Heart right ventricle (tissue), 16 donors: ENCODE results near the gene ESPL1. TPM values are rescaled to one million over a fixed set of nuclear protein-coding genes. Genes with fewer than 3 reads are reported as not detected.

Experiments used
- ATAC-seq, 8 donors: fragments of 200-7000 bp; cut with Tn5 transposase; one replicate each; pipeline ENCODE4 v1.9.1; 2020; ENCODE audit warnings: mild to moderate bottlenecking in 8 of 8, moderate library complexity in 8 of 8, moderate number of reproducible peaks in 1 of 8
- DNase-seq, 2 donors: peaks; one replicate each; pipeline ENCODE4 v3.0.0-alpha.2; 2020
- H3K27ac ChIP-seq, 10 donors: fragments of 200-600 bp; sonication (generic) in 2 of 10; one replicate each; pipeline versions ENCODE4 v1.5.0 to v1.8.0; 2020 to 2022; ENCODE audit warnings: mild to moderate bottlenecking in 3 of 10
- H3K27me3 ChIP-seq, 7 donors: fragments of 200-600 bp; one replicate each; pipeline ENCODE4 v1.8.0; 2021 to 2022; ENCODE audit warnings: mild to moderate bottlenecking in 2 of 7
- H3K36me3 ChIP-seq, 9 donors: fragments of 200-600 bp; sonication (generic) in 1 of 9; one replicate each; pipeline versions ENCODE4 v1.5.0 to v1.8.0; 2020 to 2022; ENCODE audit warnings: mild to moderate bottlenecking in 2 of 9
- H3K4me1 ChIP-seq, 9 donors: fragments of 200-600 bp; sonication (generic) in 1 of 9; one replicate each; pipeline versions ENCODE4 v1.5.0 to v1.8.0; 2020 to 2022; ENCODE audit warnings: mild to moderate bottlenecking in 4 of 9
- H3K4me3 ChIP-seq, 10 donors: fragments of 200-600 bp; sonication (generic) in 2 of 10; one replicate each; pipeline versions ENCODE4 v1.5.0 to v1.8.0; 2020 to 2022; ENCODE audit warnings: mild to moderate bottlenecking in 7 of 10, moderate library complexity in 2 of 10
- H3K9me3 ChIP-seq, 11 donors: fragments of 200-600 bp in 10 of 11; sonication (generic) in 2 of 11; one replicate each; pipeline versions ENCODE4 v1.5.0 to v1.8.0; 2013 to 2022; ENCODE audit warnings: mild to moderate bottlenecking in 2 of 11, control low read depth in 1 of 11, moderate library complexity in 1 of 11
- CTCF ChIP-seq, 9 donors: fragments of 200-600 bp; sonication (generic) in 2 of 9; IDR thresholded peaks; one replicate each; pipeline versions ENCODE4 v1.5.0 to v1.8.0; 2021 to 2022; ENCODE audit warnings: antibody characterized with exemption in 9 of 9, mild to moderate bottlenecking in 5 of 9, moderate library complexity in 1 of 9
- WGBS, 2 donors: extraction: QIAGEN DNeasy Blood & Tissue Kit; methylation state at CpG; one replicate each; pipeline ENCODE4 v1.1.7; 2013; ENCODE audit warnings: inconsistent platforms in 1 of 2; 5-methylcytosine and 5-hydroxymethylcytosine counted together
- intact Hi-C, 10 donors: fragments of 100-400 bp; cut with DNase I; formaldehyde crosslinking; loops; one replicate each; pipeline versions ENCODE4 v1.11.1 to v1.14.2; 2022
- polyA plus RNA-seq, 2 donors: library from polyadenylated mRNA; stranded (reverse); fragments of 200-250 nt; gene quantifications; one replicate each; pipeline ENCODE4 v1.2.3, GENCODE V29; 2013
- total RNA-seq, 10 donors: library from RNA; stranded (reverse); fragmentation: NEBNext Ultra II Directional in 3 of 10; extraction: Animal tissue kit (Norgen Biotek cat#: 25700) in 3 of 10; gene quantifications; one replicate each; pipeline versions ENCODE4 v1.2.1 to v1.2.4, GENCODE V29; 2021 to 2023
- donor health status: Arrhythmogenic right ventricular cardiomyopathy.
- donor health status: ischemic (EF 13 %, LVEDD 7.1; RV severe dilation, severe dysfunction).
- donor health status: healthy with polysubstance abuse.
- donor health status: DM: no; HTN: yes; CAD: no.
- donor health status: DM: no; HTN: no; CAD: no.
- donor health status: ischemic (EF 25% LVEDD 6.9; RV normal size, moderate dysfunction).
- donor health status: ischemic (EF 25% LVEDD 5.7; RV mildly dilated, moderate dysfunction).
- donor health status: healthy.
- donor health status: DM: yes; HTN: yes; CAD: no.
- donor health status: Ischemic cardiomyopathy.
- donor health status: ischemic (EF 35%, LVEDD 5.7; RV mildly dilated, moderate dysfunction).
- donor health status: nonischemic (EF 11% LVEDD 7.7; RV severe dilation, severe dysfunction).
- donor health status: DM: yes; HTN: yes; CAD: no.
- donor health status: PGD.
- donor health status: ischemic (EF 29% LVEDD 5.4; RV normal size, mild dysfunction).
- donor health status: nonischemic (EF 23%, LVEDD 6.1; RV moderate dilation, normal function).

The ESPL1 gene
- total and polyA plus RNA-seq, 12 donors = 0.04 to 3.1 (median 0.35) TPM

GRCh38 chr12:53338916-53339315, 70.8 kb downstream of the ESPL1 start:
- peak in 1 of 8 donors; percentile 20 for ATAC-seq
- Histone ChIP-seq H3K9me3 (no peaks in the 10 kb centered on the region), H3K36me3 (no peaks in the 10 kb centered on the region), H3K4me1 (peaks cover 0 to 7% (median 4%) of the 10 kb centered on the region in 9 donors), H3K27ac (no peak overlapping the region), H3K27me3 (peaks cover 0 to 47% (median 21%) of the 10 kb centered on the region in 7 donors), H3K4me3 (no peak overlapping the region)
- TF ChIP-seq CTCF (IDR thresholded peaks at IDR 0.05) = no peak
- WGBS, 2 donors = 73 to 75% methylated on average over 6 of the region's 6 CpGs
- no peak for DNase-seq
- intact Hi-C loops = no loop called here

- H3K9me3 ChIP-seq = no peaks in the 10 kb centered on the region
- no peaks in the 10 kb centered on the region for H3K36me3 ChIP-seq
- WGBS, 2 donors = 85 to 90% methylated on average over 9 of the region's 9 CpGs
- DNase-seq (no peak), ATAC-seq (no peak)
- H3K27ac ChIP-seq = no peak overlapping the region
- no peak for TF ChIP-seq CTCF (IDR thresholded peaks at IDR 0.05)
- intact Hi-C loops = no loop called here
- H3K4me3 ChIP-seq = no peak overlapping the region
- H3K4me1 ChIP-seq = peaks cover 2 to 16% (median 10%) of the 10 kb centered on the region in 9 donors
- H3K27me3 ChIP-seq = peaks cover 0 to 39% (median 18%) of the 10 kb centered on the region in 7 donors
These were observed 72.3 kb downstream of the ESPL1 start for GRCh38 chr12:53340398-53340797.

Other genes starting within 250 kb of the ESPL1 start
- 100 to 1,000 TPM in 3 of 10 donors, 10 to 100 TPM in 7; 60.6 to 139 (median 77.1) TPM for gene TNS2, start 218.2 kb upstream of the ESPL1 start, total RNA-seq
- gene TNS2, start 218.2 kb upstream of the ESPL1 start, polyA plus RNA-seq = 100 to 1,000 TPM in 1 of 2 donors, 10 to 100 TPM in 1; 68.1 to 364 TPM
- 10 to 100 TPM; 40.9 to 63.0 (median 47.4) TPM for gene SPRYD3, start 188.9 kb upstream of the ESPL1 start, total RNA-seq
- 10 to 100 TPM; 20.5 to 63.9 TPM for gene SPRYD3, start 188.9 kb upstream of the ESPL1 start, polyA plus RNA-seq
- gene IGFBP6, start 170.6 kb upstream of the ESPL1 start, total RNA-seq = 10 to 100 TPM; 27.0 to 75.6 (median 37.7) TPM
- 100 to 1,000 TPM in 1 of 2 donors, 10 to 100 TPM in 1; 61.5 to 182 TPM for gene IGFBP6, start 170.6 kb upstream of the ESPL1 start, polyA plus RNA-seq
- not detected for gene SOAT2, start 164.8 kb upstream of the ESPL1 start, total RNA-seq
- under 1 TPM in 1 of 2 donors, not detected in 1; 0.03 TPM for gene SOAT2, start 164.8 kb upstream of the ESPL1 start, polyA plus RNA-seq
- gene ZNF740, start 87.6 kb upstream of the ESPL1 start, total RNA-seq = 10 to 100 TPM; 13.8 to 28.9 (median 20.4) TPM
- 1 to 10 TPM; 2.7 to 8.2 TPM for gene ZNF740, start 87.6 kb upstream of the ESPL1 start, polyA plus RNA-seq
- gene CSAD, start 87.4 kb upstream of the ESPL1 start, total RNA-seq = 10 to 100 TPM in 3 of 10 donors, 1 to 10 TPM in 7; 8.3 to 15.1 (median 9.5) TPM
- 10 to 100 TPM in 1 of 2 donors, 1 to 10 TPM in 1; 8.0 to 76.4 TPM for gene CSAD, start 87.4 kb upstream of the ESPL1 start, polyA plus RNA-seq
- 1 to 10 TPM in 7 of 10 donors, under 1 TPM in 3; 0.56 to 8.4 (median 1.1) TPM for gene ITGB7, start 61.0 kb upstream of the ESPL1 start, total RNA-seq
- under 1 TPM; 0.55 to 0.73 TPM for gene ITGB7, start 61.0 kb upstream of the ESPL1 start, polyA plus RNA-seq
- 10 to 100 TPM in 8 of 10 donors, 1 to 10 TPM in 2; 7.0 to 21.7 (median 13.9) TPM for gene RARG, start 36.1 kb upstream of the ESPL1 start, total RNA-seq
- gene RARG, start 36.1 kb upstream of the ESPL1 start, polyA plus RNA-seq = 10 to 100 TPM in 1 of 2 donors, 1 to 10 TPM in 1; 7.8 to 11.7 TPM
- gene PFDN5, start 27.2 kb downstream of the ESPL1 start, total RNA-seq = 100 to 1,000 TPM; 307 to 413 (median 339) TPM
- 1,000 to 10,000 TPM in 1 of 2 donors, 100 to 1,000 TPM in 1; 658 to 1,216 TPM for gene PFDN5, start 27.2 kb downstream of the ESPL1 start, polyA plus RNA-seq
- gene MYG1, start 31.4 kb downstream of the ESPL1 start, total RNA-seq = 10 to 100 TPM; 26.8 to 40.1 (median 36.0) TPM
- gene MYG1, start 31.4 kb downstream of the ESPL1 start, polyA plus RNA-seq = 100 to 1,000 TPM in 1 of 2 donors, 10 to 100 TPM in 1; 69.4 to 115 TPM
- gene AAAS, start 53.3 kb downstream of the ESPL1 start, total RNA-seq = 10 to 100 TPM; 33.5 to 42.2 (median 34.9) TPM
- 10 to 100 TPM; 33.9 to 52.8 TPM for gene AAAS, start 53.3 kb downstream of the ESPL1 start, polyA plus RNA-seq
- gene SP7, start 68.1 kb downstream of the ESPL1 start, total RNA-seq = not detected
- gene SP7, start 68.1 kb downstream of the ESPL1 start, polyA plus RNA-seq = not detected
- 10 to 100 TPM; 27.2 to 42.4 (median 32.3) TPM for gene SP1, start 111.9 kb downstream of the ESPL1 start, total RNA-seq
- gene SP1, start 111.9 kb downstream of the ESPL1 start, polyA plus RNA-seq = 1 to 10 TPM; 7.8 to 8.8 TPM
- under 1 TPM in 5 of 10 donors, not detected in 5; 0.24 to 0.94 (median 0.64) TPM for gene AMHR2, start 155.6 kb downstream of the ESPL1 start, total RNA-seq
- not detected for gene AMHR2, start 155.6 kb downstream of the ESPL1 start, polyA plus RNA-seq
- 10 to 100 TPM; 28.6 to 70.0 (median 55.4) TPM for gene PRR13, start 173.4 kb downstream of the ESPL1 start, total RNA-seq
- gene PRR13, start 173.4 kb downstream of the ESPL1 start, polyA plus RNA-seq = 100 to 1,000 TPM in 1 of 2 donors, 10 to 100 TPM in 1; 40.4 to 122 TPM
- 100 to 1,000 TPM; 492 to 579 (median 559) TPM for gene PCBP2, start 183.8 kb downstream of the ESPL1 start, total RNA-seq
- 100 to 1,000 TPM; 281 to 288 TPM for gene PCBP2, start 183.8 kb downstream of the ESPL1 start, polyA plus RNA-seq
- gene MAP3K12, start 231.2 kb downstream of the ESPL1 start, total RNA-seq = 10 to 100 TPM in 1 of 10 donors, 1 to 10 TPM in 9; 2.9 to 10.1 (median 4.3) TPM
- 10 to 100 TPM in 1 of 2 donors, 1 to 10 TPM in 1; 6.5 to 19.4 TPM for gene MAP3K12, start 231.2 kb downstream of the ESPL1 start, polyA plus RNA-seq
- gene TARBP2, start 233.0 kb downstream of the ESPL1 start, total RNA-seq = 10 to 100 TPM in 7 of 10 donors, 1 to 10 TPM in 3; 7.0 to 13.7 (median 11.0) TPM
- gene TARBP2, start 233.0 kb downstream of the ESPL1 start, polyA plus RNA-seq = 10 to 100 TPM; 17.6 to 21.2 TPM
- gene NPFF, start 239.2 kb downstream of the ESPL1 start, total RNA-seq = not detected
- not detected for gene NPFF, start 239.2 kb downstream of the ESPL1 start, polyA plus RNA-seq